Measurements from ENCODE around the gene CAPZB.

DNA sequence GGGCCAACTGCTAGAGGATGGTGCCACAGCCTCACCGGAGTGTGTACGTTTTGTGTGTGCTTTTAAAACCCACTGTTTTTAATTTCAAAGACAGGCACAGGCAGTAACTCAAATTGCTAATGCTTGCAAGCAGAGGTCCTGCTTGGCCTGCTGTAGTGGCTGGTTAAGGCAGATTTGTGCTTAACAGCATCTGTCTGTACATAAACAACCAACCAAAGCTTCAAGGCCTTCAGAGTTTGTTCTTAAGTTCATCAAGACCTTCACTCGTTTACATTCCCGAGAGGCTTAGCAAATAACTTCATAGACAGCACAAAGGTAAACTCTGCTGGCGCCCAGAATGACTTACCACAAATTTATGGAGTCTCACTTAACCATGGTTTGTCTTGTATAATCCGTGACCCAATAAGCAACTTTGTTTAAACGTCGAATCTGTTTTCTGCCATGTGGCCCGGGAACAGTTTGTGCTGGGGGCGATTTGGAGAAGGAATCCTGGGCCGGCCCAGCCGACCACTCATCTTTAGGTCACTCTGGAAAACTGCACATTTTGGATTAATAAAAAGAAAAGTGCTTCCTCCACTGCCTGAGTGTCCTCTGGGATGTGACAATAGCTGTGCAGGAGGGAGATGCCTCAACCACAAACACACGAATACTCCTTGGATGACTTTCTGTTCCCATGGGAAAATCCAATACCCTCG lies 58.1 kb downstream of the CAPZB start:
- TF ChIP-seq ZFP3 (CRISPR knock-in tag; IDR thresholded peaks at IDR 0.05) (no peak), ARNTL (CRISPR knock-in tag; IDR thresholded peaks at IDR 0.05; ENCODE audit: borderline replicate concordance, low read depth) (no peak)
- TF ChIP-seq, protein P1, sequence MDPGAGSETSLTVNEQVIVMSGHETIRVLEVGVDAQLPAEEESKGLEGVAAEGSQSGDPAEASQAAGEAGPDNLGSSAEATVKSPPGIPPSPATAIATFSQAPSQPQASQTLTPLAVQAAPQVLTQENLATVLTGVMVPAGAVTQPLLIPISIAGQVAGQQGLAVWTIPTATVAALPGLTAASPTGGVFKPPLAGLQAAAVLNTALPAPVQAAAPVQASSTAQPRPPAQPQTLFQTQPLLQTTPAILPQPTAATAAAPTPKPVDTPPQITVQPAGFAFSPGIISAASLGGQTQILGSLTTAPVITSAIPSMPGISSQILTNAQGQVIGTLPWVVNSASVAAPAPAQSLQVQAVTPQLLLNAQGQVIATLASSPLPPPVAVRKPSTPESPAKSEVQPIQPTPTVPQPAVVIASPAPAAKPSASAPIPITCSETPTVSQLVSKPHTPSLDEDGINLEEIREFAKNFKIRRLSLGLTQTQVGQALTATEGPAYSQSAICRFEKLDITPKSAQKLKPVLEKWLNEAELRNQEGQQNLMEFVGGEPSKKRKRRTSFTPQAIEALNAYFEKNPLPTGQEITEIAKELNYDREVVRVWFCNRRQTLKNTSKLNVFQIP (CRISPR knock-in tag; IDR thresholded peaks at IDR 0.05; ENCODE audit: borderline replicate concordance, low read depth) = no peak
- TF ChIP-seq, protein P2, sequence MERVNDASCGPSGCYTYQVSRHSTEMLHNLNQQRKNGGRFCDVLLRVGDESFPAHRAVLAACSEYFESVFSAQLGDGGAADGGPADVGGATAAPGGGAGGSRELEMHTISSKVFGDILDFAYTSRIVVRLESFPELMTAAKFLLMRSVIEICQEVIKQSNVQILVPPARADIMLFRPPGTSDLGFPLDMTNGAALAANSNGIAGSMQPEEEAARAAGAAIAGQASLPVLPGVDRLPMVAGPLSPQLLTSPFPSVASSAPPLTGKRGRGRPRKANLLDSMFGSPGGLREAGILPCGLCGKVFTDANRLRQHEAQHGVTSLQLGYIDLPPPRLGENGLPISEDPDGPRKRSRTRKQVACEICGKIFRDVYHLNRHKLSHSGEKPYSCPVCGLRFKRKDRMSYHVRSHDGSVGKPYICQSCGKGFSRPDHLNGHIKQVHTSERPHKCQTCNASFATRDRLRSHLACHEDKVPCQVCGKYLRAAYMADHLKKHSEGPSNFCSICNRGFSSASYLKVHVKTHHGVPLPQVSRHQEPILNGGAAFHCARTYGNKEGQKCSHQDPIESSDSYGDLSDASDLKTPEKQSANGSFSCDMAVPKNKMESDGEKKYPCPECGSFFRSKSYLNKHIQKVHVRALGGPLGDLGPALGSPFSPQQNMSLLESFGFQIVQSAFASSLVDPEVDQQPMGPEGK (CRISPR knock-in tag; IDR thresholded peaks at IDR 0.05; ENCODE audit: borderline replicate concordance) = no peak

Data from SK-N-SH treated with all-trans-retinoic acid at 6 μM for 48 hours (cell line).